DOHH2 (cell line): ENCODE results near the gene CALY.

Experiments
- H3F3A ChIP-seq: fragments of 200-600 bp; sonication (generic), shearing (Covaris generic); 2 replicates; pipeline ENCODE4 v1.6.0; 2016; ENCODE audit warnings: antibody characterized with exemption, mild to moderate bottlenecking; ENCODE audit not compliant: control insufficient read depth, insufficient read depth
- H3K27ac ChIP-seq: fragments of 200-600 bp; sonication (generic); 2 replicates; pipeline ENCODE4 v1.5.1; 2014; ENCODE audit warnings: low read depth, mild to moderate bottlenecking, low read length, moderate library complexity
- H3K27me3 ChIP-seq: fragments of 200-600 bp; sonication (generic); 2 replicates; pipeline ENCODE4 v1.6.1; 2014; ENCODE audit warnings: mild to moderate bottlenecking, low read length, mixed read lengths; ENCODE audit not compliant: control insufficient read depth
- H3K36me3 ChIP-seq: fragments of 200-600 bp; sonication (generic); 2 replicates; pipeline ENCODE4 v1.6.1; 2014; ENCODE audit warnings: mild to moderate bottlenecking, low read length, moderate library complexity, mixed read lengths; ENCODE audit not compliant: control insufficient read depth
- H3K4me1 ChIP-seq: fragments of 200-600 bp; sonication (generic); 2 replicates; pipeline ENCODE4 v1.6.1; 2014; ENCODE audit warnings: mild to moderate bottlenecking, low read length, mixed read lengths; ENCODE audit not compliant: control insufficient read depth
- H3K4me2 ChIP-seq: fragments of 200-600 bp; sonication (generic); 2 replicates; pipeline ENCODE4 v1.6.0; 2014; ENCODE audit warnings: mild to moderate bottlenecking, low read length, moderate library complexity
- H3K4me3 ChIP-seq: fragments of 200-600 bp; sonication (generic); 2 replicates; pipeline ENCODE4 v1.5.1; 2014; ENCODE audit warnings: mild to moderate bottlenecking, low read length, mixed read lengths
- H3K79me2 ChIP-seq: fragments of 200-600 bp; sonication (generic); 2 replicates; pipeline ENCODE4 v1.6.1; 2014; ENCODE audit warnings: mild to moderate bottlenecking, low read length, mixed read lengths; ENCODE audit not compliant: control insufficient read depth
- H3K9me2 ChIP-seq: fragments of 200-600 bp; sonication (generic); replicated peaks from 2 replicates; pipeline ENCODE4 v1.6.1; 2014; ENCODE audit warnings: mild to moderate bottlenecking, low read length, mixed read lengths; ENCODE audit not compliant: control insufficient read depth
- H3K9me3 ChIP-seq: fragments of 200-600 bp; sonication (generic); 2 replicates; pipeline ENCODE4 v1.6.1; 2014; ENCODE audit warnings: antibody characterized with exemption, low read length, mixed read lengths; ENCODE audit not compliant: control insufficient read depth, insufficient read depth
- H4K20me1 ChIP-seq: fragments of 200-600 bp; sonication (generic); 2 replicates; pipeline ENCODE4 v1.6.0; 2014; ENCODE audit warnings: low read depth, mild to moderate bottlenecking, antibody characterized with exemption, low read length, moderate library complexity; ENCODE audit not compliant: control insufficient read depth, insufficient read depth
- CTCF ChIP-seq: fragments of 200-600 bp; sonication (generic); IDR thresholded peaks from one replicate; pipeline ENCODE4 v1.5.1; 2014; ENCODE audit warnings: antibody characterized with exemption, mild to moderate bottlenecking, low read depth, low read length; ENCODE audit not compliant: poor library complexity, severe bottlenecking
- EZH2phosphoT487 ChIP-seq: fragments of 200-600 bp; sonication (generic); IDR thresholded peaks from 2 replicates; pipeline ENCODE4 v1.6.1; 2017; ENCODE audit warnings: borderline replicate concordance, mild to moderate bottlenecking, antibody characterized with exemption, low read length, moderate library complexity, mixed read lengths

The CALY gene

DNA sequence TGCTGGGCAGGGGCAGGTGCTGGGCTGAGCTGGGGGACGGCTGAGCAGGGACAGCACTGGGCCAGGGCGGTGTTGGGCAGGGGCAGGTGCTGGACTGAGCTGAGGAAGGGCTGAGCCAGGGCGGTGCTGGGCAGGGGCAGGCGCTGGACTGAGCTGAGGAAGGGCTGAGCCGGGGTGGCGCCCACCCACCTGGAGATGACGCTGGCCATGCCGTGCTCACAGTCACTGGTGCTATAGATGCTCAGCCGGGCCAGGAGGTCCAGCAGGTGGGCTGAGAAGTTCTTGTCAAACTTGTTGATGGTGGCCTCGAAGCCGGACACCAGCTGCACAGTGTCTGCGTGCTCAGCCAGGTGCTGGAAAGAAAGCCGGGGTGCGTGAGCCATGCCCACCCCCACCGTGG, 55.6 kb downstream of the CALY start:
- Histone ChIP-seq H3F3A (no peaks in the 10 kb centered on the region), H3K4me1 (peaks cover 21% of the 10 kb centered on the region), H3K36me3 (peaks cover 32% of the 10 kb centered on the region), H3K27ac (no peak overlapping the region), H3K79me2 (no peaks in the 10 kb centered on the region), H3K4me2 (no peak overlapping the region), H3K27me3 (peaks cover 5% of the 10 kb centered on the region), H3K9me2 (no peaks in the 10 kb centered on the region), H3K4me3 (no peak overlapping the region), H3K9me3 (no peaks in the 10 kb centered on the region), H4K20me1 (no peaks in the 10 kb centered on the region)
- TF ChIP-seq EZH2phosphoT487, result no peak

DNA sequence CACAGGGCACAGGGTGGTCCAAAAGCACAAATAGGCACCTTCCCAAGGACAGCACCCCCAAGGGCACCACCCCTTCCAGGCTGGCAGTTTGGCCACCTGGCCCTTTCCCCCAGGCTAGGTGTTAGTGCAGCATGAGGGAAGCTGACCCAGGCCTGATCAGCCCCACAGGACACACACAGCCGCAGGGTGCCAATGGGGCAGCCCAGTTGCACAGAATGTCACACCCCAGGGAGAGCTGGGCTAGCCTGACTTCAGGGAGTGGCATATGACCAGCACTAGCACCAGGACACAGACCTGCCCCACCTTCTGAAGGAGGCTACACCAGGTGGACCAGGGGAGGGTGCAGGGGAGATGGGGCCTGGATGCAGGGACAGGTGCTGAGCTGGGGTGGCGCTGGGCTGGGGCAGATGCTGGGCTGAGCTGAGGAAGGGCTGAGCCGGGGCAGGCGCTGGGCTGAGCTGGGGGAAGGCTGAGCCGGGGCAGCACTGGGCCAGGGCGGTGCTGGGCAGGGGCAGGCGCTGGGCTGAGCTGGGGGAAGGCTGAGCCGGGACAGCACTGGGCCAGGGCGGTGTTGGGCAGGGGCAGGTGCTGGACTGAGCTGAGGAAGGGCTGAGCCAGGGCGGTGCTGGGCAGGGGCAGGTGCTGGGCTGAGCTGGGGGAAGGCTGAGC, 56.2 kb downstream of the CALY start:
- peaks cover 9% of the 10 kb centered on the region for H3K27me3 ChIP-seq
- no peaks in the 10 kb centered on the region for H3K9me3 ChIP-seq
- no peak overlapping the region for H3K4me2 ChIP-seq
- no peak for TF ChIP-seq EZH2phosphoT487
- TF ChIP-seq CTCF, result no peak
- H3K4me1 ChIP-seq, result peaks cover 27% of the 10 kb centered on the region
- no peak overlapping the region for H3K27ac ChIP-seq
- peaks cover 27% of the 10 kb centered on the region; the same call in 1 of the 2 replicates for H3K36me3 ChIP-seq
- no peaks in the 10 kb centered on the region for H3K79me2 ChIP-seq
- no peaks in the 10 kb centered on the region for H3K9me2 ChIP-seq
- no peak overlapping the region for H3K4me3 ChIP-seq
- H4K20me1 ChIP-seq, result no peaks in the 10 kb centered on the region
- H3F3A ChIP-seq, result no peaks in the 10 kb centered on the region

GRCh38 chr10:133279326-133280226, 57.1 kb downstream of the CALY start:
- Histone ChIP-seq H3K27me3 (peaks cover 9% of the 10 kb centered on the region), H3K79me2 (no peaks in the 10 kb centered on the region)

More at GRCh38 chr10:133279326-133280226, 57.1 kb downstream of the CALY start:
- no peak overlapping the region for H3K4me2 ChIP-seq
- H3K4me3 ChIP-seq, result no peak overlapping the region
- no peaks in the 10 kb centered on the region for H4K20me1 ChIP-seq
- peaks cover 18% of the 10 kb centered on the region; the same call in 1 of the 2 replicates for H3K36me3 ChIP-seq
- H3F3A ChIP-seq, result no peaks in the 10 kb centered on the region
- H3K9me3 ChIP-seq, result no peaks in the 10 kb centered on the region
- no peaks in the 10 kb centered on the region for H3K9me2 ChIP-seq
- peaks cover 36% of the 10 kb centered on the region for H3K4me1 ChIP-seq
- H3K27ac ChIP-seq, result no peak overlapping the region
- TF ChIP-seq CTCF (no peak), EZH2phosphoT487 (no peak)
